Gastroesophageal sphincter (tissue), 3 donors: ENCODE results near the gene SSC5D.

Source experiments
- CTCF ChIP-seq, 4 experiments: fragments of 200-600 bp in 2 of 4; fragments of 450-650 bp in 2 of 4; sonication (generic) in 1 of 4; IDR thresholded peaks; one replicate each; pipeline ENCODE4 v1.5.1; 2017 to 2019; ENCODE audit warnings: antibody characterized with exemption in 4 of 4, mild to moderate bottlenecking in 2 of 4, moderate library complexity in 2 of 4
- POLR2A ChIP-seq, 2 donors: fragments of 450-650 bp; IDR thresholded peaks; one replicate each; pipeline ENCODE4 v1.6.1; 2017; ENCODE audit warnings: antibody characterized with exemption in 2 of 2, mild to moderate bottlenecking in 2 of 2, moderate library complexity in 1 of 2
- POLR2AphosphoS5 ChIP-seq: sonication (generic); formaldehyde crosslinking; IDR thresholded peaks from one replicate; pipeline ENCODE4 v1.6.1; 2017; ENCODE audit warnings: antibody characterized with exemption

GRCh38 chr19:55535965-55536350, 47.7 kb downstream of the SSC5D start:
- no peak for TF ChIP-seq CTCF (IDR thresholded peaks at IDR 0.05)
- TF ChIP-seq POLR2A (IDR thresholded peaks at IDR 0.05): no peak
- TF ChIP-seq POLR2AphosphoS5: no peak
